HG03354 (cell line): Measurements from ENCODE around the gene SNRPB2.
A peak's percentile ranks its signal among the peaks of the same experiment; 100 is the strongest.

Experiments
- ATAC-seq: cut with Tn5 transposase; IDR thresholded peaks from one replicate; pipeline ENCODE4 v1.9.1; 2021; ENCODE audit warnings: mild to moderate bottlenecking; ENCODE audit not compliant: unreplicated experiment, poor library complexity, severe bottlenecking

SNRPB2 gene

DNA sequence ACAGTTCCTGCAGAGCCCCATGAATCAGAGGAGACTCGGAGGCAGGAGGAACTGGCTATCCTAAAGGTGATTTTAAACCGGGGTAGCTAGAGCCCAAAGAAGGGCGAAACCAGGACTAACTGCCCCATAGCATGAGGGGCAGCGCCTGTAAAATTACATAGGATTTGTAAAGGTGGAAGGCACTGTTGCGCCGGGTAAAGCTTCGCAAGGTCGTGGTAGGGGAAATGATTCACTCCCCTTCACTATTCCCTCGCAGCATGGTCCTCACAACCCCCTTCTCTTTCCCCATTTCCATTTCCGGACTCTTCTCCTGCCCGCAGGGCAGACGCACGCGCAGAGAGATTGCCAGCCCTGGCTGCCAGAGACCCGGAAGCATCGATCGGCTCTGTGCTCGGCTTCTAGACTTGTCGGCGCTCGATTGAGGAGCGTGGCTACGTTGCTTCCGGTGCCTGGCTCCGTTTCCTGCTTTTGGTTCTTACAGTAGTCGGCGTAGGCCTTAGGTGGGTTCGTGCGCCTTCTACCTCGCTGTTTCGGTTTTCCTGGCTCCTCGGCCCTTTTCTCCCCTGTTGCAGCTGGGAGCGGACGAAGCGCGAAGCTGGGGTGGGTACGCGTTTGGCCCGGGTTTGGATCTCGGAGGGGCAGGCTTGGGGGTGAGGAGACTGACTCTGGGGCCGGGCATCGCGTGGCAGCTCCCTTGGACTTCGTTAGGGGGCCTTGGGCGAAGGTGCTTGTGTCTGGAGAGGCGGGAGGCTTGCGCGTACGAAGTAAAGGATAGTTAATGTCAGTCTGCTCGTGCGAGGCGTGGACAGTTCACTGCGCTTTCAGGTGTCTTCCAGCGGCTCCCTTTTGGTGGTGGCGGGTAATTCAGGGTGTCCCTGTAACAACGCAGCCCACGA is at the start of gene SNRPB2:
SNRPB2 (plus strand) TSS at position 462 of the 896 bp plus-strand sequence. CDS start 1,677 bp downstream, outside the sequence.
- ATAC-seq, result peak; percentile 99

GRCh38 chr20:16684416-16684815 is 45.4 kb upstream of the SNRPB2 start:
- ATAC-seq, result no peak

GRCh38 chr20:16689906-16690305 is 39.9 kb upstream of the SNRPB2 start:
- no peak for ATAC-seq

GRCh38 chr20:16691381-16691780 is 38.4 kb upstream of the SNRPB2 start:
- no peak for ATAC-seq

- no peak for ATAC-seq
Observed at GRCh38 chr20:16692009-16692408, 37.8 kb upstream of the SNRPB2 start.

GRCh38 chr20:16692442-16692841 is 37.4 kb upstream of the SNRPB2 start:
- ATAC-seq, result no peak

DNA sequence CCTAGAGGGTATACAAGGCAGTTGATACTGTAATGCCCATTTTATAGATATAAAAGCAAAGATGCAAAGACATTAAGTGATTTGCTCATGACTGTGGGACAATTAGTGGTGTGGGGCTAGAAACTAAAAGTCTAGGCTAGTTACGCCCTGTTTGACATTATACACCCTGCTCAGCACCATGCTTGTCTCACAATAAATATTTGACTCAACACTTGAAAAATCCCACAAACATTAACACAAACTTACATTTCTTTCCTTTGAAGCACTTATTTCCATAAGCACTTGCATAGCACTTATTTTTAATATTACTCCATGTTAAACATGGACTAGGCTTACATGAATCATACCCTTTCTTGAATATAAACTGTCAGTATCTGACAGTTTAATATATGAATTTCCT is 36.5 kb upstream of the SNRPB2 start:
- no peak for ATAC-seq

DNA sequence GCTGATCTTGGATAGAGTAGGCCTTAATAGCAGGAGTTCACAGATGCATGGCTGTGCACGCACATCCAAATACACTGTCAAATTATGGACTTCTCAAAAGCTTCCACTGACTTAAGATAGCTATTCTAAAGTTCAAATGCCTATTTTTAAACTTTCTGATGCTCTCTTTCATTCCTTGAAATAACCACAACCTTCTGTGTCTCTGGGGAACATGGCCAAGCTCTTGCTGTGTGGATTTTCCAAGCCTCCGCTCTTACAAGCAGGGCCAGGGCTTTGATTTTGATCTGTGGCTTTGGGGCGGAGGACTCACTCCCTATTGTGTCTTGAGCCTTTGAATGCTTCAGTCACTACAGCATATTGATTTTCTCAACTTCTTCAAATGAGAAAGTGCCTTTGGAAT is 35.7 kb upstream of the SNRPB2 start:
- no peak for ATAC-seq

- no peak for ATAC-seq
Observed at GRCh38 chr20:16695628-16696027, 34.2 kb upstream of the SNRPB2 start.

DNA sequence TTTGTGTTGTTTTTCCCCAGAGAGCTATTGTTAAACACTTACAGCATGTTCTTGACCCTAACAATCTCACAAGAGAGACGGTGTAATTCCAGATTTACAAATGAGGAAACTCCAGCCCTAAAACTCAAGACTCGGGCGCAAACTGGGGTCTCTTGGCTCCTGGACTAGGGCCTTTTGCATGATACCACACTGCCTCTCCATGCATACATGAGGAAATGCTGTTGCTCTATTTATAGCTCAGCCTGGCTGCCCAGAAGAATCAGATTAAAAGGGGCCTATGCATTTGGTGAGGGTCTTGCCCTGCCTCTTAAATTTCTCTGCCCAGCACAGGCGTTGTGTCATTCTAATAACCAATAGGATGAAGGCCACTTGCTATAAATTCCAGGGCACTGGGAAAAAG is 30.5 kb upstream of the SNRPB2 start:
- no peak for ATAC-seq

- no peak for ATAC-seq
Observed at GRCh38 chr20:16701296-16701695, 28.5 kb upstream of the SNRPB2 start.

DNA sequence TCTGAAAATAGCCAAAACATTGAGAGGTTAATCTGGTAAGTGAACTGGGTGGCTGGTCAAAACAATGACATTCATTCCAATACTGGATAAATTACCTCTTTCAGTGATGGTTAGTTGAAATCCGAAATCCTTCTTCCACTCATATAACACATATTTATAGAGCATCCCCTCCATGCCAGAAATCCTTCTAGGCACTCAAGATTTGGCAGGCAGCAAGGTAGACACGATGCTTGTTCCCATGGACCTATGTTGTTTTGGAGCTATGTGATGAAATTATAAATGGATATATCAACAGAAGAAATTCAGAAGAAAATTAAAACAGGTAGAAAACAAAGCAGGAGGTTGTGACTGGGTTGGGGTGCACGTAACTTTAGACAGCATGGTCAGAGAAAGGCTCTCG is 26.3 kb upstream of the SNRPB2 start:
- no peak for ATAC-seq

DNA sequence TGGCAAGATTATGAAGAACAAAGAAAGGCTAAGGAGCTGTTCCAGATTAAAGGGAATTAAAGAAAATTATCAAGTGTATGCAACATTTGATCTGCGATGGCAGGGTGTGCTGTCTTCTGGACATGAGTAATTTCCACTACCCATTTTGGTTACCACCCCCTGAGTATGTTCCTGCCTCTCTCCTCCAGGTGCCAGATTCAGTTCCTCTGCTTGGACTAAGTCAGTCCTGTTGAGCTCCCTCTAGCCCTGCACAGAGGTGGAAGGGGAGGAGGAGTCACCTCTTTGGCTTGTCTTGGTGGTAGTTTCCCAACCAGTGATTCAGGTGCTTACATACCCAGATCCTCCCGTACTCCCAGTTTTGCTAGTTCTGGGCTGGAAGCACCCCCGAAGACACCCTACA is 22.2 kb upstream of the SNRPB2 start:
- no peak for ATAC-seq

GRCh38 chr20:16708602-16709001 is 21.2 kb upstream of the SNRPB2 start:
- ATAC-seq, result no peak

- ATAC-seq, result peak; percentile 87
Observed at GRCh38 chr20:16709017-16709416, 20.8 kb upstream of the SNRPB2 start.

DNA sequence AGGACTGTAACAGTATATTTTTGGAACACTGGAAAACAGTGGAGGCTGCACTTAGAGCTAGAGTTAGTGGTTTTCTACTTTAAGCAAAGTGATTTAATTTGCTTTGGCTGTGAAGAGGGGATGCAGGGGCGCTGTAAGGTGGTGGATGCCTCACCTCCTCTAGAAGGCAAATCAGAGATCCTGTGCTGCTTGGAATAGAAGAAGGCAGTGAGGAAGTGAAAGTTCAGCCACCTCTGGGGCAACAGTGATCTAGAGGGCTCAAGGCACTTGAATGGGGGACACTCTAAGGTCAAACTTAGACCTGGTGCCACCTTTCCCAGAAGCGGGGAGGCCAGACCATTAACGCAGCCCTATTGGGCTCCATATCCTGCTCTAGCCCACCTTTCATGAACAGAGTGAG is 19.0 kb upstream of the SNRPB2 start:
- ATAC-seq, result peak; percentile 49

DNA sequence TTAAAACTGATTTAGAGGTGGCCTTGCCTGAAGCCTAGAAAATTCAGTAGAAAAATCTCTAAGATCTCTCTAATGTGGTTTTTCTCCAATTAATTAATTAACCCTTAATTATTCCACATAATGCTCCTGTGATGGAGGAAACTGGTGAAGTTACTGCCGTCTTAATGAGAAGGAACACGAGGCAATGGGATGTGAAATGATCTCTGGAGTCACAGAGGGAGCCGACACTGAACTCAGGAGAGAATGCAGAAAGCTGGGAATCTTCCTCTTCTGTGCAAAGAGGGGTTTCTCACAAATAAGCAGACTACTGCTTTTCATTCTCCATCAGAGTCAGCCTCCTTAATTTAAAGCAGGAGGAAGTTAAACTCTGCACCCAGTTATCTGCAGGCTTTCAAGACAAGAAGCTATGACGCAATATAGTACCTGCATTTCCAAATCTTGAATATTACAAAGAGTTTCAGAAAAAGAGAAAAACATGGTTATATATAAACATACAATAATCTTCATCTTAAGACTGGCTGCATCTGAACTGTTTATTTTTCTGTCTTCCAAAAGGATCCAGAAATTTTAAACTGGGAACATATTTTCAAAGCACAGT is 18.1 kb upstream of the SNRPB2 start:
- no peak for ATAC-seq

DNA sequence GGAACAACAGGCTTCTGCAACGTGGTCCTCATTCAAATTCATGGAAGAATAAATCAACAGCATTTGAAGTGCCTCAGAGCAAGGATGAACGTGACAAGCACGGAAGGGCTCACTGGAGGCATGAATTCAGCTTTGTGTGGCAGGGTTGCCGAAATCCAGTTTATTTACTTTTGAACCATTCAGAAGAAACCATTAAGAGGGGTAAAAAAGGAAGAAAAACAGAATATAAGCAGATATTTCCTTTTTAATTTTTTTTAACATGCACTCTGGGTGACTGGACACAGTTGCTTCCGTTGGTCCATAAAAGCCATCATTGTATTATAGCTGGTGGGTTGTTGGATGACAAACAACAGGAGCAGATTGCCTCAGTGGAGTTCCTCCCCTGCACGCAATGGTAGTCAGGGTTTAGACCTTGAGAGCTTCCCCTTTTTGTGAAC is 17.3 kb upstream of the SNRPB2 start:
- ATAC-seq, result no peak

DNA sequence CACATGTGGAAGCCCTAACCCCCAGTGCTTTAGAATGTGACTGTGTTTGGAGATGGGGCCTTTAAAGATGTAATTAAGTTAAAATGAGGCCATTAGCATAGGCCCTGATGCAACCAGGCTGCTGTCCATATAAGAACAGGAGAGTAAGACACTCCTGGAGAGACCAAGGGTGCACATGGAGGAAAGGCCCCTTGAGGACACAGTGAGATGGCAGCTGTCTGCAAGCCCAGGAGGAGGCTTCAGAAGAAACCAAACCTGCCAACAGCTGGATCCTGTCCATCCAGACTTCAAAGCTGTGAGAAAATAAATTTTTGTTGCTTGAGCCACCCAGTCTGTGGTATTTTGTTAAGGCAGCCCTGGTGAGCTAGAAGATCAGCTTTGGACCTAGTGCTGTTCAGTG is 16.8 kb upstream of the SNRPB2 start:
- ATAC-seq, result no peak

- ATAC-seq, result no peak
Observed at GRCh38 chr20:16714242-16714641, 15.6 kb upstream of the SNRPB2 start.

GRCh38 chr20:16714751-16715150 is 15.1 kb upstream of the SNRPB2 start:
- ATAC-seq, result no peak
